Activated CD8-positive, alpha-beta T cell treated with anti-CD3 and anti-CD28 coated beads for 36 hours (primary cell): Measurements from ENCODE around the gene RNF17. TPM values are rescaled to one million over a fixed set of nuclear protein-coding genes. Genes with fewer than 3 reads are reported as not detected.
"Not testable (repeated sequence)": the region's sequence is repeated elsewhere in the genome, so short reads cannot be mapped to it uniquely, and the experiment has no call there.

Experiments
- ATAC-seq: fragments of 200-7000 bp; cut with Tn5 transposase; one replicate; pipeline ENCODE4 v1.10.0; 2021; ENCODE audit warnings: mild to moderate bottlenecking, moderate library complexity
- CTCF ChIA-PET: fragments of 350-600 bp; sonication (Branson Sonifier 250); formaldehyde crosslinking; loops from one replicate; lab custom pipeline; 2021; ENCODE audit warnings: antibody characterized with exemption; lab: Charles Lee
- POLR2A ChIA-PET: fragments of 350-600 bp; sonication (Branson Sonifier 250); formaldehyde crosslinking; loops from one replicate; lab custom pipeline; 2021; ENCODE audit warnings: antibody characterized with exemption; lab: Charles Lee
- DNase-seq: peaks from one replicate; pipeline ENCODE4 v3.0.0-alpha.2; 2020
- H3K27ac Mint-ChIP-seq: one replicate; pipeline ENCODE4 v1.8.0; 2021; ENCODE audit warnings: mild to moderate bottlenecking, mixed read lengths
- H3K27me3 Mint-ChIP-seq: one replicate; pipeline ENCODE4 v1.8.0; 2021; ENCODE audit warnings: mixed read lengths
- H3K36me3 Mint-ChIP-seq: one replicate; pipeline ENCODE4 v1.8.0; 2021; ENCODE audit warnings: low read depth, mixed read lengths
- H3K4me1 Mint-ChIP-seq: one replicate; pipeline ENCODE4 v1.8.0; 2021; ENCODE audit warnings: low read depth, mixed read lengths
- H3K4me3 Mint-ChIP-seq: one replicate; pipeline ENCODE4 v1.8.0; 2021; ENCODE audit warnings: mild to moderate bottlenecking, moderate library complexity, mixed read lengths
- H3K9me3 Mint-ChIP-seq: one replicate; pipeline ENCODE4 v1.8.0; 2021; ENCODE audit warnings: mixed read lengths
- intact Hi-C: fragments of 100-400 bp; cut with micrococcal nuclease; formaldehyde crosslinking; loops from one replicate; pipeline ENCODE4 v1.10.0; 2022
- total RNA-seq, 2 experiments: library from RNA; stranded (reverse); gene quantifications; one replicate each; pipeline ENCODE4 v1.2.3, GENCODE V29; 2021
- TF ChIP-seq, protein P1 (sequence below): fragments of 200-600 bp; IDR thresholded peaks from one replicate; pipeline ENCODE4 v1.8.0; 2022; ENCODE audit warnings: antibody characterized with exemption, mild to moderate bottlenecking

The RNF17 gene
- total RNA-seq, 2 experiments from 2014 or later: not detected

- Mint-ChIP-seq H3K9me3 (peaks cover 12% of the 10 kb centered on the region), H3K27me3 (peaks cover 25% of the 10 kb centered on the region), H3K4me1 (peaks cover 2% of the 10 kb centered on the region), H3K4me3 (no peak overlapping the region), H3K36me3 (no peaks in the 10 kb centered on the region), H3K27ac (no peak overlapping the region)
- TF ChIP-seq, protein P1, sequence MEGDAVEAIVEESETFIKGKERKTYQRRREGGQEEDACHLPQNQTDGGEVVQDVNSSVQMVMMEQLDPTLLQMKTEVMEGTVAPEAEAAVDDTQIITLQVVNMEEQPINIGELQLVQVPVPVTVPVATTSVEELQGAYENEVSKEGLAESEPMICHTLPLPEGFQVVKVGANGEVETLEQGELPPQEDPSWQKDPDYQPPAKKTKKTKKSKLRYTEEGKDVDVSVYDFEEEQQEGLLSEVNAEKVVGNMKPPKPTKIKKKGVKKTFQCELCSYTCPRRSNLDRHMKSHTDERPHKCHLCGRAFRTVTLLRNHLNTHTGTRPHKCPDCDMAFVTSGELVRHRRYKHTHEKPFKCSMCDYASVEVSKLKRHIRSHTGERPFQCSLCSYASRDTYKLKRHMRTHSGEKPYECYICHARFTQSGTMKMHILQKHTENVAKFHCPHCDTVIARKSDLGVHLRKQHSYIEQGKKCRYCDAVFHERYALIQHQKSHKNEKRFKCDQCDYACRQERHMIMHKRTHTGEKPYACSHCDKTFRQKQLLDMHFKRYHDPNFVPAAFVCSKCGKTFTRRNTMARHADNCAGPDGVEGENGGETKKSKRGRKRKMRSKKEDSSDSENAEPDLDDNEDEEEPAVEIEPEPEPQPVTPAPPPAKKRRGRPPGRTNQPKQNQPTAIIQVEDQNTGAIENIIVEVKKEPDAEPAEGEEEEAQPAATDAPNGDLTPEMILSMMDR: no peak
- CTCF ChIA-PET: no interaction called here
- POLR2A ChIA-PET: no interaction called here
- ATAC-seq (no peak), DNase-seq (no peak)
- intact Hi-C loops: no loop called here
These were observed 20.4 kb downstream of the RNF17 start for GRCh38 chr13:24784319-24784718.

DNA sequence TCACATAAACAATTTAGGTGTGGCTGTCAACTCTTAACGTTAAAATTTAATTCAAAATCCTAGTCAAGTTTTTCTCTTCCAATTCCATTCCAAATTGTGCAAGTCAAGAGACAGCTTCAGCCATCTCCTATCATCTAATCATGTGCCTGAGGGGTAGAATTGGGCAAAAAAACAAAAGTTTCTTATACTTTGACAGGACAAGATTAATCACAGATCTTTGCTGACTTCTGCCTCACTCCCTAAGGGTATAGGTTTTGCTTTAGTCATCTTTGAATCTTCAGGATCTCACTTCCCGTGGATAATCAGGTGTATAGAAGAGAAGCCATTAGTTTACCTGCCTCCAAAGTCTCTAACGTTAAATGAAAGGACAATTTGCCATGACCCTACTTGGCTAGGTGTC, 24.6 kb downstream of the RNF17 start:
- H3K9me3 Mint-ChIP-seq: peaks cover 10% of the 10 kb centered on the region
- ATAC-seq (no peak), DNase-seq (no peak)
- intact Hi-C loops: no loop called here
- peaks cover 2% of the 10 kb centered on the region for H3K4me1 Mint-ChIP-seq
- TF ChIP-seq, protein P1: no peak
- peaks cover 28% of the 10 kb centered on the region for H3K27me3 Mint-ChIP-seq
- no peaks in the 10 kb centered on the region for H3K36me3 Mint-ChIP-seq
- ChIA-PET CTCF (no interaction called here), POLR2A (no interaction called here)
- no peak overlapping the region for H3K4me3 Mint-ChIP-seq
- H3K27ac Mint-ChIP-seq: no peak overlapping the region

- no peak for ATAC-seq
- intact Hi-C loops: no loop called here
- ChIA-PET CTCF (no interaction called here), POLR2A (no interaction called here)
- Mint-ChIP-seq H3K9me3 (no peaks in the 10 kb centered on the region), H3K27me3 (peaks cover 9% of the 10 kb centered on the region), H3K4me3 (no peak overlapping the region), H3K27ac (no peak overlapping the region), H3K4me1 (no peaks in the 10 kb centered on the region), H3K36me3 (no peaks in the 10 kb centered on the region)
- TF ChIP-seq, protein P1: no peak
- no peak for DNase-seq
These were observed 38.1 kb downstream of the RNF17 start for GRCh38 chr13:24802074-24802473.

DNA sequence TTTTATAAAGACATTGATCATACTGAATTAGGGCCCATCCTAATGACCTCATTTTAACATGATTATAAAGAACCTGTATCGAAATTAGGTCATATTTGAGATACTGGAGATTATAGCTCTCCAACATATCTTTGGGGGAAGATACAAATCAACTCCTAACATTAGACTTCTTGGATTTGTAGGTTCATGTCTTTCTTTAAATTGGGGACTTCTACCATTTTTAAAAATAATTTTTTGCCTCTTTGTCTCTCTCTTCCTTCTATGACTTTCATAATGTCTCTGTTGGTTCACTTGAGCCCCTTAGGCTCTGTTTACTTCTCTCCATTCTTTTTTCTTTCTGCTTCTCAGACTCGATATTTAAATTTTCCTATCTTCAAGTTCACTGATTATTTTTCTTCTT, 57.2 kb downstream of the RNF17 start:
- no peak for DNase-seq
- H3K27me3 Mint-ChIP-seq: peaks cover 26% of the 10 kb centered on the region
- no peak for ATAC-seq

GRCh38 chr13:24822640-24823039, 58.7 kb downstream of the RNF17 start:
- peaks cover 20% of the 10 kb centered on the region for H3K27me3 Mint-ChIP-seq
- ATAC-seq: no peak
- no peak overlapping the region for H3K4me3 Mint-ChIP-seq
- H3K27ac Mint-ChIP-seq: no peak overlapping the region
- no peaks in the 10 kb centered on the region for H3K36me3 Mint-ChIP-seq
- H3K9me3 Mint-ChIP-seq: peaks cover 3% of the 10 kb centered on the region
- ChIA-PET POLR2A (no interaction called here), CTCF (no interaction called here)
- no peaks in the 10 kb centered on the region for H3K4me1 Mint-ChIP-seq
- DNase-seq: no peak
- intact Hi-C loops: no loop called here
- TF ChIP-seq, protein P1: no peak

More for the DNA sequence above, 57.2 kb downstream of the RNF17 start:
- Mint-ChIP-seq H3K9me3 (peaks cover 3% of the 10 kb centered on the region), H3K27ac (no peak overlapping the region), H3K36me3 (no peaks in the 10 kb centered on the region), H3K4me3 (no peak overlapping the region), H3K4me1 (no peaks in the 10 kb centered on the region)
- intact Hi-C loops: no loop called here
- POLR2A ChIA-PET: no interaction called here
- TF ChIP-seq, protein P1: no peak
- CTCF ChIA-PET: no interaction called here

- DNase-seq, H3K4me3 Mint-ChIP-seq, intact Hi-C loops, CTCF ChIA-PET, H3K9me3 Mint-ChIP-seq, ATAC-seq, H3K27ac Mint-ChIP-seq, POLR2A ChIA-PET, H3K36me3 Mint-ChIP-seq, H3K4me1 Mint-ChIP-seq: not testable (repeated sequence)
- peaks cover 20% of the 10 kb centered on the region for H3K27me3 Mint-ChIP-seq
These were observed 59.2 kb downstream of the RNF17 start for GRCh38 chr13:24823122-24823710.
